DMS53 (cell line): ENCODE data around the gene ZIC4.
A peak's percentile ranks its signal among the peaks of the same experiment; 100 is the strongest.

Source experiments
- DNase-seq: peaks from one replicate; lab custom pipeline; 2025; lab: John Stamatoyannopoulos, UW

The ZIC4 gene

GRCh38 chr3:147404800-147405230 lies 1.5 kb downstream of the ZIC4 start:
- DNase-seq: no peak

- no peak for DNase-seq
Measured at GRCh38 chr3:147404000-147404799, 2.1 kb downstream of the ZIC4 start.

- no peak for DNase-seq
Measured at GRCh38 chr3:147403511-147403910, 2.8 kb downstream of the ZIC4 start.

- no peak for DNase-seq
Measured at GRCh38 chr3:147402159-147402558, 4.2 kb downstream of the ZIC4 start.

GRCh38 chr3:147401421-147401820 lies 4.9 kb downstream of the ZIC4 start:
- DNase-seq: no peak

- no peak for DNase-seq
Measured at GRCh38 chr3:147400999-147401398, 5.3 kb downstream of the ZIC4 start.

- no peak for DNase-seq
Measured at GRCh38 chr3:147400111-147400510, 6.2 kb downstream of the ZIC4 start.

GRCh38 chr3:147398813-147399534 lies 7.4 kb downstream of the ZIC4 start:
- peak; percentile 81 for DNase-seq

GRCh38 chr3:147397875-147398812 lies 8.2 kb downstream of the ZIC4 start:
- no peak for DNase-seq

GRCh38 chr3:147397155-147397874 lies 9.0 kb downstream of the ZIC4 start:
- DNase-seq: no peak

- DNase-seq: no peak
Measured at GRCh38 chr3:147396712-147397046, 9.7 kb downstream of the ZIC4 start.

- DNase-seq: no peak
Measured at GRCh38 chr3:147395899-147396711, 10.2 kb downstream of the ZIC4 start.

- no peak for DNase-seq
Measured at GRCh38 chr3:147394884-147395225, 11.5 kb downstream of the ZIC4 start.

- DNase-seq: peak; percentile 16
Measured at GRCh38 chr3:147393943-147394883, 12.1 kb downstream of the ZIC4 start.

GRCh38 chr3:147393261-147393942 lies 12.9 kb downstream of the ZIC4 start:
- no peak for DNase-seq

GRCh38 chr3:147392625-147392946 lies 13.8 kb downstream of the ZIC4 start:
- no peak for DNase-seq

GRCh38 chr3:147391781-147392624 lies 14.3 kb downstream of the ZIC4 start:
- peak; percentile 94 for DNase-seq
